22Rv1 (cell line): ENCODE measurements around the gene MRPS25.

ENCODE experiments used
- ZFX ChIP-seq: fragments of 450-650 bp; IDR thresholded peaks from 2 replicates; pipeline ENCODE4 v1.6.1; 2017; ENCODE audit warnings: antibody characterized with exemption, borderline replicate concordance
- TF ChIP-seq, protein P1 (sequence below): fragments of 450-650 bp; IDR thresholded peaks from 2 replicates; pipeline ENCODE4 v1.5.1; 2017; ENCODE audit warnings: mild to moderate bottlenecking

DNA sequence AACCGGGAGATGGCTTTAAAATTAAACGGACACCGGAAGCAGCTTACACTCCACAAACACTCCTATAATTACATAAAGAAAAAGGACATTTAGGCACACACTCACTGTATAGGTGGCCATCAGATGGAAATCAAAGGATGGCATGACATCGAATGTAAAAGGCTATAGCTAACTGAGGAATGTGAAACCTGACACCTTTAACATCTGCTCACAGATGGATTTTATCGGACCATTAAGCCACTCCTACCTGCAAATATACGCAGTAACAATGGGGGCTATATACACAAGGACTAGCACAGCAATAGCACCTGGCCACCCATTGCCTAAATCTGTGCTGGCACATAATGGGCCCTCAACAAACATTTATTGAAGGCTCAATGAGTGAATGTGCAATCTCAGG lies 48.4 kb upstream of the MRPS25 start:
- TF ChIP-seq ZFX: no peak
- TF ChIP-seq, protein P1, sequence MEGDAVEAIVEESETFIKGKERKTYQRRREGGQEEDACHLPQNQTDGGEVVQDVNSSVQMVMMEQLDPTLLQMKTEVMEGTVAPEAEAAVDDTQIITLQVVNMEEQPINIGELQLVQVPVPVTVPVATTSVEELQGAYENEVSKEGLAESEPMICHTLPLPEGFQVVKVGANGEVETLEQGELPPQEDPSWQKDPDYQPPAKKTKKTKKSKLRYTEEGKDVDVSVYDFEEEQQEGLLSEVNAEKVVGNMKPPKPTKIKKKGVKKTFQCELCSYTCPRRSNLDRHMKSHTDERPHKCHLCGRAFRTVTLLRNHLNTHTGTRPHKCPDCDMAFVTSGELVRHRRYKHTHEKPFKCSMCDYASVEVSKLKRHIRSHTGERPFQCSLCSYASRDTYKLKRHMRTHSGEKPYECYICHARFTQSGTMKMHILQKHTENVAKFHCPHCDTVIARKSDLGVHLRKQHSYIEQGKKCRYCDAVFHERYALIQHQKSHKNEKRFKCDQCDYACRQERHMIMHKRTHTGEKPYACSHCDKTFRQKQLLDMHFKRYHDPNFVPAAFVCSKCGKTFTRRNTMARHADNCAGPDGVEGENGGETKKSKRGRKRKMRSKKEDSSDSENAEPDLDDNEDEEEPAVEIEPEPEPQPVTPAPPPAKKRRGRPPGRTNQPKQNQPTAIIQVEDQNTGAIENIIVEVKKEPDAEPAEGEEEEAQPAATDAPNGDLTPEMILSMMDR: no peak
